GM19455 (cell line): ENCODE measurements around the gene SAMSN1.
A peak's percentile ranks its signal among the peaks of the same experiment; 100 is the strongest.

Experiments used
- ATAC-seq: cut with Tn5 transposase; IDR thresholded peaks from one replicate; pipeline ENCODE4 v1.9.1; 2021; ENCODE audit not compliant: unreplicated experiment

SAMSN1 gene

DNA sequence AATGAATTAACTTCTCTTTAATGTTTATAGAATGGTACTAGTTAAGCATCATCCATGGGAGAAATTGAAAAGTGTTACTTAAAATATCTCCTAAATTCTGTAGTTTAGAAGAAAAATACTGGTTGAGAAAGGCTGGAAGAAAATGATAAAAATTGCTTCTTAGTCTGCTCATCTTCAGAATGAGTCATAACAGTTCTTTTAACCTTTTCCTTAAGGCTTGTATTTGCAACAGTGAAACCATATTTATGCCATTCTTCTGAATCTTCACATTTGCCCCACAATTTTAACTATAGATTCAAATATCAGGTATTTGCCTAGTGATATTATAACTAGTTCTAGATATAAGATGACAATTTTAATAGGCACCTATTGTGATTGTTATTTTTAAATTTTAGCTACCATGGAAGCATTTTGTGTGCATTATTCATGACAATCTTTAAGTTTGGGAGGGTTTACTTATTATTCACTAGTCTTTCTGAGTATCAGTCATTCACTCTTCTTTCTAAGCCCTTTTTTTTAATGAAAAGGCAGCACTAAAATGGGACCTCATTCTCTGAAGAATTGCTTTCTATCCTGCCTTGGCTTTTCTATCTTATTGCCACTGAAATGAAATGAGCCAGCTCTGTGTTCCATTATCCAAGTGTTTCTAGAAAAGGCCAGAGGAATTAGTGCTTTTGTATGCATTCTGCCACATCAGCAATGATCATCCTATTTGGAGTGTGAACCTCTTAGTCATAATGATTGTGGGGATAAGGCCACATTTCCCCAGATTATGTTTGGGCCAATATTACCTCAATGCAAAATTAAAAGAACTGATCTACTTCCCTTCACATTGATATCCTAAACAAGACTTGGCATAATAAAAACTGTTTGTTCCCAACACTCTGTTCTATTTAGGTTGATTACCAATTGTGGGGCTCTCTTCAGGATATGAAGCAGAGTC, 58.4 kb downstream of the SAMSN1 start:
- ATAC-seq: no peak

DNA sequence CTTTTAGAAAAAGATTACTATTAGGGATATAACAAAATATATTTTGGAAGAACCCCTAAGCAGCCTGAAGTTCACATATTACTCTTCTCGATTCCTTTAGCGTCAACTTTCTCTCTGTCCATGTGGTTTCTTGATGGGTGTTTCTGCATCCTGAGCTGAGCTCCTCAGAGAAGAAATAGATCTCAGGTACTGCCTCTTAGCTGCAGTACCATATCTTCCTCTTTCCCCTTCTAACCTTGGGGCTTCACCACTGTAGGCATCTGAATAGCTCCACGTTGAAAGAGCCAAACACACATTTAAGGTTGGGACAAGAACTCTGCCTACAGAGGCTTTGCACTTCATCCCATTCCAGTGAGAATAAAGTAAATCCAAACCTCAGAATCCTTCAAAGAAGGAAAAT, 59.2 kb downstream of the SAMSN1 start:
- ATAC-seq: no peak

DNA sequence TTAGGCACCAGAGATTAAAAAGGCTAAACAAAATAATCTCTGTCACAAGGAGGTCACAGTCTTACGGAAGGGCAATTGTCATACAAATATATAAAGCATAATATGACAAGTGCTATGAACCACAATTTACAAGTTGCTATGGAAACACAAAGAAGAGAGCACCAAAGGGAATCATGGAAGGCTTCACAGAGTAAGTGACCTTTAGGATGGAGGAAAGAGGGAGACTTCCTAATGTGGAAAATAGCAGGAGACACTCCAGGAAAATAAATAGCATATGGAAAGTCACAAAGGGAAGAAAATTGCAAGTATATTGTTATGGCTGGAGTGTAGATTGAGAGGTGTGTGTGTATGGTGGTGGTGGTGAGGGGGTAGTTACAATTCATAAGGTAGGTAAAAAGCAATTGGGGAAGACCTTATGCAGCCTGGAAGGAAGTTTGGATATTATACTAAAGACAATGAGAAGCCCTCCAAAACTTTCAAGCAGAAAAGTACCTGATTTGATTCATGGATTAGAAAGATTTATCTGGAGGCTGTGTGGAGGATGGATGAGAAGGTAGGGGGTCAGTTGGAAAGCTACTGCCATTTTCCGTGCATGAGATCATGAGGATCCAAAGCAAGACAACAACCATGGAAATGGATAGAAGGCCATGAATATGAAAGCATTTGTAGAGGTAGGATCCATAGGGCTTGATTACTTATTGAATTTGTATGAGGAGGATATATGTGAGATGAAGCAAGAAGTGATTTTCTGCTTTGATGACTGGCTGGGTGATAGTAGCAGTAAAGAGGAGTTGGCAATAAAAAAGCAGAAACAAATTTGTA, 61.7 kb downstream of the SAMSN1 start:
- ATAC-seq: no peak

DNA sequence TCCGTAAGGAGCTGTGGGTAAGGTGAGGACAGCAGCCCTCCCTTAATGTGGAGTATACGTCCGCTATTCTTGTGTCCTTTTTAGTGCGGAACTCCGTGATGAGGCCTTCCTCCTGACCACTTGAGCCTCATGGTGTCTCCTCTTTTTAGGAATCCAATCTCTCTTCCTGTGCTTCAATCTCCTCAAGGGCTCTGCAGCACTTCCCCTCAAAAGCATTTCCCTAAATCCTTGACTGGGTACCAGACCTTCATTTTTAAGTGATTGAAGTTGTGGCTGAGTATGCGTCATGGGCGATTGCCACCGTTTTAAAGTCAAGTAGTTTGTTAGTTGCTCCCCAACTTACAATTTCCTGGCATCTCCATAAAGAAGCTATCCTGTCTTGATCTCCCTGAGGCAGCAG, 62.8 kb downstream of the SAMSN1 start:
- no peak for ATAC-seq

GRCh38 chr21:14482165-14482564, 64.0 kb downstream of the SAMSN1 start:
- ATAC-seq: no peak

- no peak for ATAC-seq
These were observed 65.6 kb downstream of the SAMSN1 start for GRCh38 chr21:14480411-14481031.

DNA sequence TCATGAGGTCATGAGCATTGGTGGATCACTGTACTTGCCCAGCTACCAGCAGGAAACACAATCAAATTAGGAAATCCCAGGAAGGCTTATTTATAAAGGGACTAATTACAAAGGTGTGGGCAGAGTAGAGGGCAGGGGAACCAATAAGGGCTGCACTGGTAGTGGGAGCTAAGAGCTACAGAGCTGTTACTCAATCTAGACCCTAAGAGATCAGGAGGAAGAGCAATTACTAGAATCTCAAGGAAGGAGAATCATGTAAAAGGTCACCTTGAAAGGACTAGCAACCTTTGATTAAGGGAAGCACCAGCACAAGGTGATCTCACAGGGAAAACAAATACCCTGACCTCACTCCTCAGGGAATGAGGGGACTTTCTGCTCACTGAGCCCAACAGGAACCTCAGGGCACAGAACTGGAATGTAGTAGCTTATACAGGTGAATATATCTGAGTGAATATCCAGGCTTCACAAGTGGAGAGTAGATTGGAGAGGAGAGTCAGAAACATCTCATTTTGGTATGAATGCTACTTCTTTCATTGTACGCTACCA, 66.8 kb downstream of the SAMSN1 start:
- ATAC-seq: no peak

- ATAC-seq: no peak
These were observed 68.3 kb downstream of the SAMSN1 start for GRCh38 chr21:14477841-14478240.

DNA sequence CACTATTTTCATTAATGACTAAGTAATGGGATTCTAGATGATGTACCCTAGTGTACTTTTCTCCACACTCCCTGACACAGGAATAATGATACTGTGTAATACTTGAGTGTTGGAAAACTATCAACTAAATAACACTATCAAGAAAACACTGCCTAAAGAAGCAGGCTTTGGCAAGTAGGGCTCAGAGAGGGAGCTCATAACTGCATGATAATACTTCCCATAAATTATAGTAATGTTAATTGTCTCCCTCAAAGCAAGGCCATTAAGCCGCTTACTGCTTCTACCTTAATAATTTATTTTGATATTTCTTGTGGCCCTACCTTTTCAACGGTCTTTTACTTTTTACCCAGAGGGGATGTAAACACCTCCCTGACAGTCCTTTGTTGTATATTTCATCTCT, 69.0 kb downstream of the SAMSN1 start:
- no peak for ATAC-seq

- no peak for ATAC-seq
These were observed 71.1 kb downstream of the SAMSN1 start for GRCh38 chr21:14474995-14475394.

DNA sequence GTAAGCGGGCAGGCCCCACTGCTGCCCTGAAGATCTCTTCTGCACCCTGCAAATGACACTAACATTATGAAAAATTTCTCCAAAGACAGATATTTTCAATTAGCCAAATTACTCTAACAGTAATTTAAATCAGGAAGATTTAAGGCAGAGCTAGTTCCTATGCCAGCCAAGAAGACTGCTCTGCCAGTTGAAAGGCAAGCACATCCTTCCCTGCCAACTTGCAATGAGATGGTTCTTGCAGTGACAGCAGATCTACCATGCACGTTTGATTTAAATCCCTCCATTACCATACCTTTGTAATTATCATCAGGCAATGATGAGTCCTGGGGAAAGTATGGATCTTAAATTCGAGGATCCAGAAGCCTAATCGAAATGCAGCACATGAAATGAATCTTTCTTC, 76.5 kb downstream of the SAMSN1 start:
- no peak for ATAC-seq

- no peak for ATAC-seq
These were observed 79.4 kb downstream of the SAMSN1 start for GRCh38 chr21:14466715-14467114.

DNA sequence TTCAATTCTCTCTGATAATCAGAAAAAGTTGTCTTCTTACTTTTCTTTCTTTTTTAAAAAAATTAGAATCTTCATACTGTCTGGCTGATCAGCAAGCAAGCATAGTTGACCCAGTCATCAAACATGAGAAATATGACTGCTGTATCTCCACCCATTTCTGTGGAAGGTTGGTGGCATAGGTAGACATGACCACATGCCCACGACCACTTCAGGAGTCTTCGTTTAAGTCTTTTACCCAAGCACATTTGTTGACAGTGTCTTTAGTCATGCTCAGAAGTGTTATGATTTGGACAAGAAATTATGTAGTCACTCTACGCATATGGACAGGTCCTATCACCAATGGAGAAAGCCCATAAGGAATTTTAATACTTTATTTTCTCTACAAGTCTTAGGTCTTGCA, 88.4 kb downstream of the SAMSN1 start:
- no peak for ATAC-seq

DNA sequence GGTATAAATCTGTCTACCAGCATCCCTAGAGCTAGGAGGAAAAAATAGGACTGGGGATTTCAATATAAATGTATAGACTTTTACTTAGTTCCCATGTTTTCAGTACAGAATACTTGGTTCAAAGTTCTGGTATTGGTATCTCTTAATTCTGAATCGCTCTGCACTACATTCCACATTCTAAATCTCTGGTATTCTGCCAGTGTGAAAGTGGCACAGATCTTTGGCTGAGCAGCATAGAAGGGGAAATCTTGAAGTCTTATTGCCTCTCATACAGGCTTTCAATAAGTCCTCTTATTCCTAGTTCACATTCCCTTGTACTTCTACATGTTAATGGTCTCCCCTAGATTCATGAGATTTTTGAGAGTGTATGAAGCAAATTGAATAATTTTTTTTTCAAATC, 89.2 kb downstream of the SAMSN1 start:
- ATAC-seq: no peak

DNA sequence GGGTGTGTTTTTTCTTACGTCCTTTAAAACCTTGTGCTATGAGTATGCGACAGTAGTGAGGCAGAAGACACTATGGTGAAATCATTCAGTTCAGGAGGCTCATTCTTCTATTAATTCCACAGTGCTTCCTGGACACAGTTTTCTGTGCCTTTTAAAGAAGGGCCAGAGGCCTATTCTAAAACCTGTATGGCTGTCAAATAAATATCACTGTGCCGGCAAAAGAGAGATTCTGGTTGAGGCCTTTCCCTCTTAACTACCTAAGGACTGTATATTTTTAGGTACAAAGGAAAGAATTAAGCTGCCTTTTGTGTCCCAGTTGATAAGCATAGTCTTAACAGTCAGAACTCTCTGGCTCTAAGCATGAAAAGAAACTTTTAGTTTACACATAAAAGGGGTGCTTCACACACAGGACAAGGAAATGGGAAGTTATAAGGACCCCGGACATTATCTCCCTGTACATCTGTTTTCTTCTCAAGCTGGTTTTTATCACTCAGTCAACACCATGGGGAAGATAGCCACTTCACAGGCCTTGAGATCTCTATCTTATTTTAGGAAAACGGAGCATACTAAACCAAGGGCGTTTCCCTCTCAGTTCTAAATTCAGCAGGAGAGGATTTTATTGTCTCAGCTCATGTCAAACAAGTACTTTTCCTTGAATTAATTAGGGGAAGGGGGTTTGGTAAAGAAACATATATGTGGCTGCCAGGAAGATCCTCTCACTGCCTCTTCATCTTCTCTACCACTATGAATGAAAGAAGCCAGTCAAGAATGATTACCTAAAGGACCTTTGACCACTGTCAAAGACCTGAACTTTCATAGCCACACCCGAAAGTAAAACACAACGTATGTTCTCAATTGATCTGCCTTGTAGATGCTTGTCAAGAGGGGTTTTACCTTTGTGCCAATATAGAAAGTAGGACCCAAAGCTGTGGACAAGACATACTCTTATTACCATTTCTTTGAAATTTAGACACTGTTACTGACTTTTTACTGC, 91.8 kb downstream of the SAMSN1 start:
- ATAC-seq: peak; percentile 50

DNA sequence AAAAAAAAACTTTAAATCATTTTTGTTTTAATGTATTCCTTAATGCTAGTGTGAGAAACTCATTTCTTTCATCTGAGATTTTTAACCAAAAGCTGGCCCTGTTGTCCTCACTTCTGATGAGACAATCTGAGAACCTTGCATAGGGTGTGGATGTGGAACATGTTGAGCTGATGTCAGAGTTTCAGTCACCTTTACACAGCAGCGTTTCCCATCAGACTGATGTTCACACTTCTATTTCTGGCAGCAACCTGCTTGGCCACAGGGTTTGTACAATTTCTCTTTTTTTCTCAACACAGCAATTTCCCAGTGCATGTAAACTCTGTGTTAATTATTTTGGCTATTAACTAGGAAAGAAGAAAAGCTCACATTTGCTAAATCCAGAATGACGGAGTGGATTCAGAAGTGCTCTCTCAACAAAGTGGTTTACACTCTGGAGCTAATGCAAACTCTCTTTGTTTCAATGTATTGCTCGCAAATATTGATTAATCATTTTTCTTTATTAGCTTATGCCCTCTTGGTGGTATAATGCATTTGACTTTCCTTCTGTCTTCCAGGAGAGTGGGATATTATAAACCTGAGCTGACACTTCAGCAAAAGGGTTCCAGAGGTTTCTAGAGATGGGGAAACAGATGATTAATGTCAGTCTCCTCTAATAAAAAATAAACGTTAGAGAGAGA, 92.6 kb downstream of the SAMSN1 start:
- ATAC-seq: peak; percentile 85

GRCh38 chr21:14452727-14453241, 93.3 kb downstream of the SAMSN1 start:
- ATAC-seq: peak; percentile 6

- ATAC-seq: no peak
These were observed 93.9 kb downstream of the SAMSN1 start for GRCh38 chr21:14452031-14452726.

- ATAC-seq: no peak
These were observed 94.6 kb downstream of the SAMSN1 start for GRCh38 chr21:14451546-14451945.
